Glomerular visceral epithelial cell (primary cell): ENCODE measurements around the gene TBL1X.

ENCODE experiments used
- DNase-seq: peaks from one replicate; pipeline ENCODE4 v3.0.0-alpha.2; 2016; ENCODE audit errors: extremely low spot score

TBL1X gene

GRCh38 chrX:9706421-9706820 is 241.6 kb downstream of the TBL1X start:
- DNase-seq: no peak

- no peak for DNase-seq
Observed at GRCh38 chrX:9707306-9708033, 242.6 kb downstream of the TBL1X start.

- no peak for DNase-seq
Observed at GRCh38 chrX:9708086-9708485, 243.2 kb downstream of the TBL1X start.

- DNase-seq: peak; percentile 72
Observed at GRCh38 chrX:9708923-9709553, 244.2 kb downstream of the TBL1X start.

GRCh38 chrX:9710332-9710731 is 245.5 kb downstream of the TBL1X start:
- no peak for DNase-seq

- DNase-seq: no peak
Observed at GRCh38 chrX:9717376-9717775, 252.5 kb downstream of the TBL1X start.

- DNase-seq: no peak
Observed at GRCh38 chrX:9724711-9725110, 259.9 kb downstream of the TBL1X start.

GRCh38 chrX:9728261-9728660 is 263.4 kb downstream of the TBL1X start:
- no peak for DNase-seq

GRCh38 chrX:9729171-9729885 is 264.5 kb downstream of the TBL1X start:
- no peak for DNase-seq

- DNase-seq: no peak
Observed at GRCh38 chrX:9730078-9730477, 265.2 kb downstream of the TBL1X start.

- no peak for DNase-seq
Observed at GRCh38 chrX:9730752-9731151, 265.9 kb downstream of the TBL1X start.

- DNase-seq: no peak
Observed at GRCh38 chrX:9737363-9737762, 272.5 kb downstream of the TBL1X start.

GRCh38 chrX:9738151-9738550 is 273.3 kb downstream of the TBL1X start:
- no peak for DNase-seq

- no peak for DNase-seq
Observed at GRCh38 chrX:9739130-9739529, 274.3 kb downstream of the TBL1X start.

GRCh38 chrX:9745417-9746115 is 280.7 kb downstream of the TBL1X start:
- no peak for DNase-seq

GRCh38 chrX:9746148-9746888 is 281.5 kb downstream of the TBL1X start:
- DNase-seq: peak; percentile 30

GRCh38 chrX:9747644-9748043 is 282.8 kb downstream of the TBL1X start:
- DNase-seq: no peak

GRCh38 chrX:9749146-9749692 is 284.4 kb downstream of the TBL1X start:
- DNase-seq: no peak

- DNase-seq: no peak
Observed at GRCh38 chrX:9757366-9757765, 292.5 kb downstream of the TBL1X start.

- DNase-seq: no peak
Observed at GRCh38 chrX:9758021-9758638, 293.3 kb downstream of the TBL1X start.

GRCh38 chrX:9759337-9759736 is 294.5 kb downstream of the TBL1X start:
- DNase-seq: no peak
